ENCODE results near the gene PTPN5. TPM values are rescaled to one million over a fixed set of nuclear protein-coding genes. Genes with fewer than 3 reads are reported as not detected.

PTPN5 gene
- total RNA-seq, 1 experiment from 2014 or later: 1.4 TPM

DNA sequence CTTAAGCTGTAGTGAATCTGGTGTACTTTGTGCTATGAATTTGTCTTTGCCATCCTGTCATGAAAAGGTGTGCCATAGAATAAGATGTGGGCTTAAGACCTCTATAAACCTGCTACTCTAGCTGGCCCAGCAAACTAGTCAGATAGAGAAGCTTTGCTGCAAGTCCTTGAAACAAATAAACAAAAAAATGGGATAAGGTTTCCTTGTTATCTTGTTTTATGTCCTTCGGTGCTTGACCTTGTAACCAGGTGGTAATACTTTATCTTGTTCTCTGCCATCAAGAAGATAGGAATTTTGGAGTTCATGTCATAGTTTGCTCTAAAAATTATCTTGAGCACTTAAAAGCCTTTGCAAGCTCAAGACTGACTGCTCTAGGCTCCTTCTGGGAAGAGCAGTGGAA is 107.3 kb downstream of the PTPN5 start:
- TF ChIP-seq, protein P1, sequence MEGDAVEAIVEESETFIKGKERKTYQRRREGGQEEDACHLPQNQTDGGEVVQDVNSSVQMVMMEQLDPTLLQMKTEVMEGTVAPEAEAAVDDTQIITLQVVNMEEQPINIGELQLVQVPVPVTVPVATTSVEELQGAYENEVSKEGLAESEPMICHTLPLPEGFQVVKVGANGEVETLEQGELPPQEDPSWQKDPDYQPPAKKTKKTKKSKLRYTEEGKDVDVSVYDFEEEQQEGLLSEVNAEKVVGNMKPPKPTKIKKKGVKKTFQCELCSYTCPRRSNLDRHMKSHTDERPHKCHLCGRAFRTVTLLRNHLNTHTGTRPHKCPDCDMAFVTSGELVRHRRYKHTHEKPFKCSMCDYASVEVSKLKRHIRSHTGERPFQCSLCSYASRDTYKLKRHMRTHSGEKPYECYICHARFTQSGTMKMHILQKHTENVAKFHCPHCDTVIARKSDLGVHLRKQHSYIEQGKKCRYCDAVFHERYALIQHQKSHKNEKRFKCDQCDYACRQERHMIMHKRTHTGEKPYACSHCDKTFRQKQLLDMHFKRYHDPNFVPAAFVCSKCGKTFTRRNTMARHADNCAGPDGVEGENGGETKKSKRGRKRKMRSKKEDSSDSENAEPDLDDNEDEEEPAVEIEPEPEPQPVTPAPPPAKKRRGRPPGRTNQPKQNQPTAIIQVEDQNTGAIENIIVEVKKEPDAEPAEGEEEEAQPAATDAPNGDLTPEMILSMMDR (conservative IDR thresholded peaks at IDR 0.05): no peak

More for the DNA sequence above, 107.3 kb downstream of the PTPN5 start:
- H3K4me1 Mint-ChIP-seq: peaks cover 0 to 8% of the 10 kb centered on the region in 2 experiments; a peak in 2 of 4 replicates
- H3K27me3 Mint-ChIP-seq (ENCODE audit: low read depth): no peaks in the 10 kb centered on the region; the same call in 1 of the 2 replicates
- H2AFZ ChIP-seq (ENCODE audit: low read length): no peak overlapping the region
- H4K20me1 ChIP-seq (ENCODE audit: control insufficient read depth, insufficient read depth, insufficient read length): no peaks in the 10 kb centered on the region
- no peaks in the 10 kb centered on the region for H3K79me1 ChIP-seq (ENCODE audit: insufficient read depth, low read depth, low read length, poor library complexity, severe bottlenecking)
- no peak overlapping the region for H3K27ac ChIP-seq (ENCODE audit: insufficient read length, low read depth, low read length)
- H3K4me2 ChIP-seq (ENCODE audit: insufficient read depth, insufficient read length, low read length): no peak overlapping the region
- no peak overlapping the region for H4K91ac ChIP-seq (ENCODE audit: insufficient read length, low read depth, low read length)
- H3K27me3 ChIP-seq (ENCODE audit: insufficient read depth, low read length): no peaks in the 10 kb centered on the region
- H2BK5ac ChIP-seq (ENCODE audit: insufficient read length, low read length): no peak overlapping the region
- H3K23me2 ChIP-seq (ENCODE audit: insufficient read length, low read depth, low read length, poor library complexity, severe bottlenecking): no peaks in the 10 kb centered on the region
- H3K9me3 ChIP-seq (ENCODE audit: control insufficient read depth, low read depth, low read length): no peaks in the 10 kb centered on the region
- no peaks in the 10 kb centered on the region for H3K9me3 Mint-ChIP-seq
- H3K18ac ChIP-seq (ENCODE audit: insufficient read length, low read depth, low read length): no peak overlapping the region
- H3K9ac ChIP-seq (ENCODE audit: extremely low read depth, insufficient read length, low read length): no peak overlapping the region
- no peak overlapping the region for H3K27ac Mint-ChIP-seq
- no peak overlapping the region for H2AK5ac ChIP-seq (ENCODE audit: insufficient read length, low read length)
- no peak overlapping the region for H4K8ac ChIP-seq (replicated peaks; ENCODE audit: insufficient read length, low read depth, low read length)
- H2BK15ac ChIP-seq (ENCODE audit: low read depth, low read length): no peak overlapping the region
- no peaks in the 10 kb centered on the region for H3K79me2 ChIP-seq (ENCODE audit: insufficient read depth, low read length)
- DNase-seq: no peak
- H3K14ac ChIP-seq (ENCODE audit: insufficient read depth, low read length): no peak overlapping the region
- no peak overlapping the region for H3K23ac ChIP-seq (ENCODE audit: insufficient read length, low read depth, low read length)
- H3K4me1 ChIP-seq (ENCODE audit: insufficient read depth, low read length): no peaks in the 10 kb centered on the region
- no peak overlapping the region for H2BK120ac ChIP-seq (ENCODE audit: low read depth, low read length, poor library complexity, severe bottlenecking)
- H3K36me3 Mint-ChIP-seq (ENCODE audit: insufficient read depth in 1 of 3, low read depth in 3 of 3): no peaks in the 10 kb centered on the region
- no peak overlapping the region for H3K56ac ChIP-seq (ENCODE audit: insufficient read length, low read depth, low read length)
- no peak overlapping the region for H3K4me3 Mint-ChIP-seq
- no CpG with 5 or more reads among the region's 1 CpG for WGBS (ENCODE audit: extremely low coverage, insufficient read length, low lambda C conversion rate)
- no peak overlapping the region for H3K4ac ChIP-seq (ENCODE audit: low read depth, low read length)
- H4K5ac ChIP-seq (ENCODE audit: insufficient read length, low read depth, low read length): no peak overlapping the region
- H3T11ph ChIP-seq (ENCODE audit: low read length): no peak overlapping the region
- H2BK12ac ChIP-seq (ENCODE audit: insufficient read length, low read depth, low read length): no peak overlapping the region
- no peak overlapping the region for H2BK20ac ChIP-seq (ENCODE audit: low read depth, low read length, poor library complexity, severe bottlenecking)

Measured in H9 (cell line).